Pancreas (tissue), 10 donors: ENCODE measurements around the gene SNCA. TPM values are rescaled to one million over a fixed set of nuclear protein-coding genes. Genes with fewer than 3 reads are reported as not detected.

Experiments used
- ATAC-seq, 4 donors: fragments of 200-7000 bp; cut with Tn5 transposase; one replicate each; pipeline versions ENCODE4 v1.8.0 to v1.9.1; 2020; ENCODE audit warnings: mild to moderate bottlenecking in 4 of 4, moderate library complexity in 4 of 4
- DNase-seq, 6 donors: peaks; one replicate each; pipeline ENCODE4 v3.0.0-alpha.2; 2020
- FAIRE-seq: peaks from 2 replicates; lab custom pipeline; 2012; peaks lifted over from hg19 to GRCh38; lab: Jason Lieb, UNC
- H3K27ac ChIP-seq, 4 donors: fragments of 200-600 bp; sonication (generic); 1 replicate in 3 of 4; 2 replicates in 1 of 4; pipeline versions ENCODE4 v1.5.0 to v1.8.0; 2020
- H3K27me3 ChIP-seq, 4 donors: fragments of 200-600 bp; one replicate each; pipeline ENCODE4 v1.8.0; 2021
- H3K36me3 ChIP-seq, 3 donors: fragments of 200-600 bp; sonication (generic) in 1 of 3; one replicate each; pipeline versions ENCODE4 v1.5.0 to v1.8.0; 2020 to 2021
- H3K4me1 ChIP-seq, 3 donors: fragments of 200-600 bp; one replicate each; pipeline ENCODE4 v1.8.0; 2021
- H3K4me3 ChIP-seq, 4 donors: fragments of 200-600 bp; sonication (generic) in 2 of 4; one replicate each; pipeline versions ENCODE4 v1.5.0 to v1.8.0; 2020 to 2021
- H3K9me3 ChIP-seq, 4 donors: fragments of 200-600 bp; one replicate each; pipeline ENCODE4 v1.8.0; 2021
- CTCF ChIP-seq, 4 donors: fragments of 200-600 bp; sonication (generic) in 3 of 4; IDR thresholded peaks; one replicate each; pipeline versions ENCODE4 v1.5.0 to v1.8.0; 2021; ENCODE audit warnings: antibody characterized with exemption in 4 of 4
- WGBS, 2 donors: extraction: QIAGEN DNeasy Blood & Tissue Kit; methylation state at CpG; one replicate each; pipeline ENCODE4 v1.1.7; 2013; 5-methylcytosine and 5-hydroxymethylcytosine counted together
- intact Hi-C, 3 donors: fragments of 100-400 bp; cut with DNase I; formaldehyde crosslinking; loops; one replicate each; pipeline versions ENCODE4 v1.11.1 to v1.14.2; 2022
- polyA plus RNA-seq, 2 donors: library from polyadenylated mRNA; stranded (reverse); fragments of 200-250 nt; gene quantifications; one replicate each; pipeline ENCODE4 v1.2.3, GENCODE V29; 2013
- total RNA-seq, 6 donors: library from RNA; stranded (reverse); fragmentation: NEBNext Ultra II Directional in 4 of 6; extraction: Animal tissue kit (Norgen Biotek cat#: 25700) in 4 of 6; gene quantifications; one replicate each; pipeline versions ENCODE4 v1.2.1 to v1.2.4, GENCODE V29; 2021 to 2023
- donor health status: healthy with polysubstance abuse.
- donor health status: DM: no; HTN: no; CAD: no; lungs with moderate emphysema.
- donor health status: DM: no; HTN: no; CAD: no.
- donor health status: control.
- donor health status: control.
- donor health status: Bipolar disorder and iron deficiency.
- donor health status: DM: yes; HTN: yes; CAD: no.
- donor health status: DM: no; HTN: no; CAD: no.
- donor health status: DM: no; HTN: no; CAD: no.
- donor health status: DM: yes; HTN: yes; CAD: no.

The SNCA gene
- total and polyA plus RNA-seq, 8 donors = 0.23 to 5.6 (median 1.7) TPM

- H3K4me3 ChIP-seq = no peak overlapping the region
- H3K9me3 ChIP-seq = no peaks in the 10 kb centered on the region
- intact Hi-C loops = no loop called here
- DNase-seq = no peak
- no peaks in the 10 kb centered on the region for H3K27me3 ChIP-seq
- ATAC-seq = peak in 1 of 4 donors; percentile 47
- no peaks in the 10 kb centered on the region for H3K4me1 ChIP-seq
- no peaks in the 10 kb centered on the region for H3K36me3 ChIP-seq
- H3K27ac ChIP-seq = no peak overlapping the region
- FAIRE-seq = no peak
- no peak for TF ChIP-seq CTCF (IDR thresholded peaks at IDR 0.05)
Measured at GRCh38 chr4:89823416-89823815, 13.5 kb downstream of the SNCA start.

GRCh38 chr4:89821612-89822011, 15.3 kb downstream of the SNCA start:
- TF ChIP-seq CTCF (IDR thresholded peaks at IDR 0.05) = no peak
- no peaks in the 10 kb centered on the region for H3K36me3 ChIP-seq
- H3K4me3 ChIP-seq = no peak overlapping the region
- DNase-seq (no peak), ATAC-seq (no peak), FAIRE-seq (no peak)
- 29 to 63% methylated on average over 1 of the region's 1 CpG for WGBS, 2 donors
- H3K27me3 ChIP-seq = no peaks in the 10 kb centered on the region
- intact Hi-C loops = no loop called here
- H3K4me1 ChIP-seq = no peaks in the 10 kb centered on the region
- H3K9me3 ChIP-seq = no peaks in the 10 kb centered on the region
- H3K27ac ChIP-seq = no peak overlapping the region

GRCh38 chr4:89820010-89820409, 17.0 kb downstream of the SNCA start:
- FAIRE-seq (no peak), DNase-seq (no peak), ATAC-seq (no peak)
- WGBS, 2 donors = 69 to 89% methylated on average over 3 of the region's 3 CpGs
- Histone ChIP-seq H3K9me3 (no peaks in the 10 kb centered on the region), H3K4me3 (no peak overlapping the region), H3K27ac (no peak overlapping the region), H3K4me1 (no peaks in the 10 kb centered on the region), H3K27me3 (no peaks in the 10 kb centered on the region), H3K36me3 (no peaks in the 10 kb centered on the region)
- TF ChIP-seq CTCF (IDR thresholded peaks at IDR 0.05) = no peak
- intact Hi-C loops = no loop called here

GRCh38 chr4:89814362-89814761, 22.6 kb downstream of the SNCA start:
- FAIRE-seq = no peak
- ATAC-seq = no peak
- Histone ChIP-seq H3K27ac (no peak overlapping the region), H3K36me3 (no peaks in the 10 kb centered on the region), H3K27me3 (no peaks in the 10 kb centered on the region), H3K9me3 (no peaks in the 10 kb centered on the region), H3K4me1 (no peaks in the 10 kb centered on the region), H3K4me3 (no peak overlapping the region)
- DNase-seq = no peak
- no peak for TF ChIP-seq CTCF (IDR thresholded peaks at IDR 0.05)
- 81 to 82% methylated on average over 3 of the region's 3 CpGs for WGBS, 2 donors
- intact Hi-C loops = no loop called here

GRCh38 chr4:89813197-89813596, 23.8 kb downstream of the SNCA start:
- DNase-seq (no peak), ATAC-seq (no peak), FAIRE-seq (no peak)
- Histone ChIP-seq H3K4me1 (no peaks in the 10 kb centered on the region), H3K27me3 (no peaks in the 10 kb centered on the region), H3K36me3 (no peaks in the 10 kb centered on the region), H3K9me3 (no peaks in the 10 kb centered on the region), H3K27ac (no peak overlapping the region), H3K4me3 (no peak overlapping the region)
- intact Hi-C loops = no loop called here
- 41 to 48% methylated on average over 2 of the region's 2 CpGs for whole genome bisulfite sequencing, 2 donors
- no peak for TF ChIP-seq CTCF (IDR thresholded peaks at IDR 0.05)
